CD4-positive, alpha-beta T cell treated with Interleukin-6 for 4 hours (primary cell): ENCODE measurements around the gene TBC1D21.
A peak's percentile ranks its signal among the peaks of the same experiment; 100 is the strongest.

Experiments
- DNase-seq: peaks from one replicate; pipeline ENCODE4 v3.0.0-alpha.2; 2020; ENCODE audit warnings: mixed read lengths

The TBC1D21 gene

GRCh38 chr15:73862276-73862675 lies 11.1 kb upstream of the TBC1D21 start:
- no peak for DNase-seq

- no peak for DNase-seq
Measured at GRCh38 chr15:73865379-73865778, 8.0 kb upstream of the TBC1D21 start.

- no peak for DNase-seq
Measured at GRCh38 chr15:73865904-73866303, 7.5 kb upstream of the TBC1D21 start.

- no peak for DNase-seq
Measured at GRCh38 chr15:73866481-73866880, 6.9 kb upstream of the TBC1D21 start.

GRCh38 chr15:73866881-73867410 lies 6.4 kb upstream of the TBC1D21 start:
- DNase-seq = no peak

GRCh38 chr15:73867426-73867825 lies 5.9 kb upstream of the TBC1D21 start:
- no peak for DNase-seq

GRCh38 chr15:73867956-73868355 lies 5.4 kb upstream of the TBC1D21 start:
- no peak for DNase-seq

GRCh38 chr15:73869216-73869995 lies 4.0 kb upstream of the TBC1D21 start:
- no peak for DNase-seq

- DNase-seq = no peak
Measured at GRCh38 chr15:73870700-73871408, 2.5 kb upstream of the TBC1D21 start.

- no peak for DNase-seq
Measured at GRCh38 chr15:73872346-73872745, 1.0 kb upstream of the TBC1D21 start.

GRCh38 chr15:73873889-73874511 lies 636 bp downstream of the TBC1D21 start:
- peak; percentile 42 for DNase-seq

GRCh38 chr15:73879426-73879825 lies 6.1 kb downstream of the TBC1D21 start:
- no peak for DNase-seq

- no peak for DNase-seq
Measured at GRCh38 chr15:73881579-73882320, 8.4 kb downstream of the TBC1D21 start.

GRCh38 chr15:73882761-73883419 lies 9.5 kb downstream of the TBC1D21 start:
- DNase-seq = no peak

- no peak for DNase-seq
Measured at GRCh38 chr15:73884159-73884558, 10.8 kb downstream of the TBC1D21 start.

- DNase-seq = no peak
Measured at GRCh38 chr15:73885954-73886700, 12.8 kb downstream of the TBC1D21 start.

- DNase-seq = no peak
Measured at GRCh38 chr15:73886717-73887345, 13.5 kb downstream of the TBC1D21 start.

- DNase-seq = no peak
Measured at GRCh38 chr15:73887481-73887880, 14.1 kb downstream of the TBC1D21 start.

- no peak for DNase-seq
Measured at GRCh38 chr15:73888224-73889041, 15.1 kb downstream of the TBC1D21 start.
